ENCODE results near the gene GUK1.
A peak's percentile ranks its signal among the peaks of the same experiment; 100 is the strongest.

Gene GUK1

GRCh38 chr1:228125185-228125584 is 14.9 kb upstream of the GUK1 start:
- no peak for DNase-seq (ENCODE audit: low read depth in 3 of 3)

DNA sequence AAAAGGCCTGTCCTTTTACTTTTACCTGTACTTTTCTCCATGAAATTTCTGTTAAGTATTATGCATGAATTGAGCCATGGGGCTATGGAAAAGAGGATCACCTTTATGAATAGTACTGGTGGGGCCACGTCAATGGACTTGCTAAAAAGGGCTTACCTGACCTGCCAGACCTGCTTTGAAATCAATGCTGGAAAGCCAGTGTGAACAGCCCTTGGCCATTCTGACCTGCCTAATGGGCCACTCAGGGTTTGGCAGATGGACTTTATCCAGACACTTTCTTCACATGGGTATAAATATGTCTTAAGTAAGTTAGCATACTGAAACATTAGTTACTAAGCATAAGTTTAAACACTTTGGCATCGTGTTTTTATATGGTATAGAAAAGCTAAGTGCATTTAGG is 8.3 kb upstream of the GUK1 start:
- no peak for DNase-seq (ENCODE audit: low read depth in 3 of 3)

GRCh38 chr1:228134591-228134990 is 5.5 kb upstream of the GUK1 start:
- no peak for DNase-seq (ENCODE audit: low read depth in 3 of 3)

DNA sequence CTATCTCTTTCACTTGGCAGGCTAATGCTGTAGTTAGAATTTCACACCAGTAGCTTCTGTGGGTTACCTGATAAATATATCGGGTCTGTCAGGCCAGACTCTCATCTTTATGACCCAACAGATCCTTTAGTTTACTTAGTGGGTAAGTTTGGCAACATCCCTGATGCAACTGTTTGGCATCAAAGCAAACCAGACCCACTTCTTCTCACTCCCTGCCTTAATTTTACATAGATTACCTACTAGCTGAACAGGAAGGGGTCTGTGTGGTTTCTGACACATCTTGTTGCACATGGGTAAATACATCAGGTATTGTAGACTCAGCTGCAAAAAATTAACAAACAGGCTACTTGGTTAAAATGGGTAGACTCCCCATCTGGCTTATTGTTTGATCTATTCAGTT is 3.2 kb upstream of the GUK1 start:
- DNase-seq (ENCODE audit: low read depth in 3 of 3), result no peak

- no peak for DNase-seq (ENCODE audit: low read depth in 3 of 3)
These were observed 611 bp upstream of the GUK1 start for GRCh38 chr1:228139406-228139930.

GRCh38 chr1:228140724-228141225 is 696 bp downstream of the GUK1 start:
- DNase-seq (ENCODE audit: low read depth in 3 of 3), result no peak

DNA sequence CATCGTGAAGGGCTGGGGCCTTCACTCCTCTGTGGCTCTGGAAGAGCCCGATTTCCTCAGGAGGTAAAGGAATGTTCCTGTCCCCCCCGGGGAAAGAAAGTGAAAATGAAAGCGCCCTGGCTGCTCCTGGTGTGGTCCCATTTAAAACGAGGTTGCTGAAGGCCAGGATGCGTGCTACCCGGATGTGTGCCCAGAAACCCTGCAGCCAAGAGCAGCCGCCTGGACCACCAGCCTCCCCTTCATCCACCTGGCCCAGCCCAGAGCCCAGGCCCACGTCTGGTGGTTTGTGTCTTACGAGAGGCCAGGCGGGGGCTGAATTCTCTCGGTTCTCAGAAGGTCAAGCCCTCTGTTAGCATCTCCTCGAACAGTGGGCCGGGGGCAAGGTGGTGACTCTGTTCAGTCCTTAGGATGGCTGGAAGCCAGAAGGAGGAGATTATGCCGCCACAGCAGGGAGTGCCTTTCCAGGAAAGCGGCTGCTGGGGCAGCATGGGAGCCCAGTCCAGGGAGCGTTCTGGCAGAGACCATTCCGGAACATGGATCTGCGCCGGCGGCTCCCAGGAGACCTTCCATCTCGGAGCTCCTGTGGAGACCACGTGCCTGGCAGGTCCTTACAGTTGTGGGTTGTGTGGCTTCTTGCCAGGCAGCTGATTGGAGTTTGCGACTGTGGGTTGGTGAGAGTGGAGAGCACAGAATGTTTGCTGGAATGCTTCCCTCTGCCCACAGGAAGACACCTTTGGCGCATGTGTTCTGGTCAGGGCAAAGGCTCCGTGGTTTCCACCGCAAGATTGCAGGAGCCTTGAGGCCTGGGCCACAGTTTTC is 1.4 kb downstream of the GUK1 start:
- DNase-seq (ENCODE audit: low read depth in 3 of 3), result peak in 1 of 3 experiments; percentile 25

DNA sequence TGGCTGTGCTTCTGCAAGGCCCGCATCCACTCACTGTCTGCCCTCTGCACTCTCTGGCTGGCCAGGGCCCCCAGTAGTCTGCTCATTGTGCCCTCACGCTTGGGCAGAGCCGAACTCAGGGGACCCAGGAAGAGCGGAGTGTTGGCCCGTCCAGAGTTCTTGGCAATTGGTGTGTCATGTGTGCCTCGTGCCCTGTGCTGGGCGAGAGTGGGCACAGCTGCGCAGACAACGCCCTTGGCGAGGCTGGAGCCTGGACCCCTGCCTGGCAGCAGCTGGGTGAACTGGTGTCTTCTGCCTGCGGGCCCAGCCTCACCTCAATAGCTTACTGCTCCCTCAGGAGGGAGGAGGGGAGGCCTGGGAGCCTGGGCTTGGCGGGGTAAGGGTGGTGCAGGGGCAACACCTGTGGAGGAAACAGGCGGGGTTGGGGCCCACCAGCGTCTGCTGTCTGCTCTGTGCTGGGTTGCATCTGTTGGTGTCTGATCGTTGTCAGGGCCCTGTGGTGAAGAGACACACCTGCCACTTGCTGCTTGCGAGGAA is 2.1 kb downstream of the GUK1 start:
- no peak for DNase-seq (ENCODE audit: low read depth in 3 of 3)

DNA sequence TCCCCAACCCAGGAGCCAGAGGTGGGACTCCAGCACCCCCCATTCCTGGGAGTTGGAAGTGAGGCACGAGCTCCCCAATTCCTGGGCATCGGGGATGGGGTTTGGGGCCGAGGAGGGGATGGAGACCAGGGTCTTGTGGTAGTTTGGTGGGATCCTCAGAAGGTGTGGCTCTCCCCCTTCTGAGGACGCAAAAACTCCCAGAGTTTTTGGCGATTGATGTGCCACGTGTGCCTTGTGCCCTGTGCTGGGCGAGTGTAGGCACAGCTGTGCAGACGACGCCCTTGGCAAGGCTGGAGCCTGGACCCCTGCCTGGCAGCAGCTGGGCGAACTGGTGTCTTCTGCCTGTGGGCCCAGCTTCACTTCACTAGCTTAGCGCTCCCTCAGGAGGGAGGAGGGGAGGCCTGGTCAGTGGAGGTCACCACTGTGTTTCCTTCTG is 2.6 kb downstream of the GUK1 start:
- no peak for DNase-seq (ENCODE audit: low read depth in 3 of 3)

DNA sequence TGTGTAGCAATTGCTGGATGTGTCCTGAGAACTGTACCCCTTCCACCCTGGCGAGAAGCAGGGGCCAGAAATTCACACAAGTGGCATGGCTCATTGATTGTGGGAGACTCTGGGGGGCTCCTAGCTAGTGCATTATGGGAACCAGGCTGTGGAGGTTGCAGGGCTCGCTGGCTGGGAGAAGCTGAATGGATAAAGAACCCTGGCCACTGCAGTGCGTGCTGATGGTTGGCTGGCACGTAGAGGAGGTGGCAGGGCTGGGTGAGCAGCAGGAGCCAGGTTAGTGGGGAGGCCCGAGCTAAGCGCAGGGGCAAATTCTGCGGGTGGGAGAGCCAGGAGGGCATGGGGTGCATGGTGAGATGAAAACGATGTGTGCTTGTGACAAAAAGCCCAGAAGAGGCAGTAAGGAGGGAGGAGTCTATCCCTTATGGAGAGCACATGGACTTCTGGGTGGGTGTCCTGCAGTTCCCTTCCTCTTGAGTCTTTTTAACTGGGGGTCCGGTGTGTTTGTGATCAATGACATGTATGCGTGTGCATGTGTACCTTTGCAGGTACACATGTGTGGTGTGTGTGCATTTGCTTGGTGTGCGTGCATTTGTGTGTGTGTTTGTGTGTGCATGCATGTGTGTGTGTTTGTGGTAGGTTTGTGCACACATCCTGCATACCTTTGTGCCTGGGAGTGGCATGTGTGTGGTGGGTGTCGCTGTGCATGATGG is 3.6 kb downstream of the GUK1 start:
- DNase-seq (ENCODE audit: low read depth in 3 of 3), result no peak

- DNase-seq (ENCODE audit: low read depth in 3 of 3), result no peak
These were observed 4.3 kb downstream of the GUK1 start for GRCh38 chr1:228144193-228144992.

DNA sequence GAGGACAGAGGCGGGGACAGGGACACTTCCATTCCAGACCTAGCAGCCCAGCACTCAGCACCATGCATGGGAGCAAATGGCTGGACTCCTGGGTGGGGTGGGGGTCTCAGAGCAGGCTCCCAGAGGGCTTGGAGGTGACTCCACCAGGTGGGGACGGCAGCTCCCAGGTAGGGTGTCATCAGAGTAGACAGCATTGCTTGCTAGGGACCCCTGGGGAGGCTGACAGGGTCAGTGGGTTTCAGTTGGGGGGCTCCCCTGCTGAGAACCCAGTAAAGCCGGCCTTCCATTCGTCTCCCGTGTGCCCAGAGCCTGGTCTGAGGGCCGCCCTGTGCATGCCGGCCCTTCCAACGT is 4.9 kb downstream of the GUK1 start:
- DNase-seq (ENCODE audit: low read depth in 3 of 3), result no peak

DNA sequence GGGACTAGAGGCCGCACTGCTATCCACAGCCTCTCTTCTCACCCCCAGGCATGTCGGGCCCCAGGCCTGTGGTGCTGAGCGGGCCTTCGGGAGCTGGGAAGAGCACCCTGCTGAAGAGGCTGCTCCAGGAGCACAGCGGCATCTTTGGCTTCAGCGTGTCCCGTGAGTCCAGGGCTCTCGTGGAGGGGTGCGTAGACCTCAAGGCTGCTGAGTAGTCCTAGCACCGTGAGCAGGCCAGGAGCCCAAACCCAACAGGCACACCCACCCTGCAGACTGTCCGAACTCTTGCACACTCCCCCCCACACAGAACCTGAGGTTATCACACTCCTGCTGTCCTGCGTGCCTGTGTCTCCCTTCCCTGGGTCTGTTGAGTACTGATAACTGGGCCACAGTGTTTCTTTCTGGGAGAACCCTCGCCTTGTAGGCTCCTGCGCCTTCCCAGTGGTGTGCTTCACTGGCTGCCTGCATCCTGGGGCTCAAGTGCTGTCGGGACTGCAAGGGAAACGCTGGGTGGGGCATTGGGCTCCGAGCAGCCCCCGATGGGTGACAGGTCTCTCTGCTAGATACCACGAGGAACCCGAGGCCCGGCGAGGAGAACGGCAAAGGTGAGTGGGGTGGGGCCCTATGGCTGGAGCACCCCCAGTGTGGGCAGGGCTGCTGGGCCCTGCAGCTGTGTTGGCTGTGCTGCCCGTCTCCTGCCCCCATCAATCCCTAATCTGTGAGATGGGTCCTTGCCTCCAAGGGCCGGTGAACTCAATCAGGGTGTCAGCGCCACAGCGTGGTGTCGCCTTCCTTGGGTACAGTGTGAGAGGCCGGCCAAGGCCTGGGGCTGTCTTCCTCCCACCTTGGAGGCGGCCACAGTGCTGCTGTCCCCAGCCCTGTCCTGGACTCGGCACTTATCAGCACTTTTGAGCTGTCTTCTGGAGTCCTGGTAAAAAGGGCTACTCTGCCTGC is 5.7 kb downstream of the GUK1 start:
- DNase-seq (ENCODE audit: low read depth in 3 of 3), result no peak

DNA sequence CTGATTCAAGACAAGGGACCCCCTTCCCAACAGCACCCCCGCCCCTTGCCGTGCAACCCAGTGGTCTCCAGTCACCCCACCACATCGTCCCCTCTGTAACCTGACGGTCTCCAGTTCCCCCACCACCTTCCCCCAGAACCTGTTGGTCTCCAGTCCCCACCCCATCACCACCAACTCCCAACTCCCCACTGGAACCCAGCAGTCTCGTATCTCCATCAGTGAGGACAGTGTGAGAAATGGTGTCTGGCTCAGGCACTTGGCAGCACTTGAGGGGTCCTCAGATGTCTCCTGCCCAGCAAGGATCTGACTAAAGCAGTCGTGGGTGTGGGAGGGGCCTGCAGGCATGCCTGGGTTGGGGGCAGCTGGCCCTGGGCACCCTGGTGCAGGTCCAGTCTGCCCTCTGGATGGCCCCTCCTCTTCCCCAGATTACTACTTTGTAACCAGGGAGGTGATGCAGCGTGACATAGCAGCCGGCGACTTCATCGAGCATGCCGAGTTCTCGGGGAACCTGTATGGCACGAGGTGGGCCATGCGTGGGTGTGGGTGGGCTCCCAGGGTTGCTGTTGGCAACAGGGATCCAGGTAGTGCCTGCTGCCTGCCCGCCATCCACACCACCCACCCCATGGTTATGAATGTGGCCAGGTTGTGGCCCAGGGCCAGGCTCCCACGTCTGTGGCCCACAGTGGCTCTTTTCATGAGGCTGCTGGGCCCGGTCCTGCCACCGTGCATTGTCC is 6.5 kb downstream of the GUK1 start:
- no peak for DNase-seq (ENCODE audit: low read depth in 3 of 3)

DNA sequence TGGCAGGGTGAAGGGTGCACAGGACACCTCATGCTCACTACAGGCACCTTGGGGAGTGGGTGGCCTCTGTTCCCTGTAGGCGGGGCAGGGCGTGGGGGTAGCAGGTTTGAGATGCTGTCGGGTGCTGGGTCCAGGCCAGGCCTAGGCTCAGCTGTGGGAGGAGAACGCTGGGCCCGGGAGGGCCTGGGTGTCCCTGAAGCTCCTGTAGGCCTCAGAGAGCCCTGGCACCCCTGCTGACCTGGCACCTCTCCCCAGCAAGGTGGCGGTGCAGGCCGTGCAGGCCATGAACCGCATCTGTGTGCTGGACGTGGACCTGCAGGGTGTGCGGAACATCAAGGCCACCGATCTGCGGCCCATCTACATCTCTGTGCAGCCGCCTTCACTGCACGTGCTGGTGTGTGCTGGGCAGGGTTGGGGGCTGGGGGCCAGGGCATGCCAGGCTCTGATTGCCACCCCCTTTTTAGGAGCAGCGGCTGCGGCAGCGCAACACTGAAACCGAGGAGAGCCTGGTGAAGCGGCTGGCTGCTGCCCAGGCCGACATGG is 7.1 kb downstream of the GUK1 start:
- DNase-seq (ENCODE audit: low read depth in 3 of 3), result no peak

DNA sequence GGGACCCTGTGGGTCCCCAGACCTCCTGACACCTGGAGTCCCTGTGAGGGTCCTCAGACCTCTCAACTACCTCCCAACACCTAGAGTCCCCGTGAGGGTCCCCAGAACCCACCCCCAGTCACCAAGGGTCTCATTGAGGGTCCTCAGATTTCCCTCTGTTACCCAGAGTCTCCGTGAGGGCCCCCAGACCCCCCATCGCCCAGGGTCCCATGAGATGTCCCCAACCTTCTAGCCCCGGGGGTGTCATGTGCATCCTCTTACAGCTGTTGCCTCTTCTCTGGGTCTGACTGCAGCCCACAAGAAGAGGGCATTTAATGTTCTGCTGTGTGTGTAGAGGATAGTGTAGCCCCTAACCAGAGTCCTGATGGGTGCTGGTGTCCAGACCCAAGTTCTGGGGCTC is 7.7 kb downstream of the GUK1 start:
- DNase-seq (ENCODE audit: low read depth in 3 of 3), result no peak

DNA sequence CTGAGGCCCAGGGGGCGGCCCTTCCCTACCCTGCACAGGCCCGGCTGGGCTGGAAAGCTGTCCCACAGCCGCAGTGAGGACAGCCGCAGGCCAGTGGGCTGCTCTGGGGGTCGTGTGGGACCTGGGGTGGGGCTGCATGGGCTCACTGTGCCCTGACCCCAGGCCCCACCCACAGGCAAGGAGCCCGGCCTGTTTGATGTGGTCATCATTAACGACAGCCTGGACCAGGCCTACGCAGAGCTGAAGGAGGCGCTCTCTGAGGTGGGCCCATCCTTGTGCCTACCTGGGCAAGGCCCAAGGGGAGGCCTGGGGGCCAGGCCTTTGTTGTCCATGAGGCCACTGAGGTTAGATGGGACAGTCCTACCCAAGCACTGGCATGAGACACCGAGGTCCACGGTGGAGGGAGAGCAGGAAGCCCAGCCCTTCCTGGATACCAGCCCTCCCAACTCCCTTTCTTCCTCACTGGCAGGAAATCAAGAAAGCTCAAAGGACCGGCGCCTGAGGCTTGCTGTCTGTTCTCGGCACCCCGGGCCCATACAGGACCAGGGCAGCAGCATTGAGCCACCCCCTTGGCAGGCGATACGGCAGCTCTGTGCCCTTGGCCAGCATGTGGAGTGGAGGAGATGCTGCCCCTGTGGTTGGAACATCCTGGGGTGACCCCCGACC is 8.2 kb downstream of the GUK1 start:
- no peak for DNase-seq (ENCODE audit: low read depth in 3 of 3)

GRCh38 chr1:228148935-228149405 is 8.9 kb downstream of the GUK1 start:
- no peak for DNase-seq (ENCODE audit: low read depth in 3 of 3)

Data from stimulated activated CD4-positive, alpha-beta T cell treated with anti-CD3 and anti-CD28 coated beads, TNF-alpha, amount 100 ng/mL, for 24 hours (primary cell).